ENCODE measurements around the gene PTPRD. TPM values are rescaled to one million over a fixed set of nuclear protein-coding genes. Genes with fewer than 3 reads are reported as not detected.

PTPRD gene
- total and polyA plus RNA-seq, 9 of the 15 experiments (the other 6 are each of a cell fraction or from before 2014, with no cell fraction given), result 0.11 TPM; not detected in 8

- H3K9me3 ChIP-seq (replicated peaks; ENCODE audit: control insufficient read depth, insufficient read depth, low read depth, low read length), result no peaks in the 10 kb centered on the region
- TF ChIP-seq MYC (IDR thresholded peaks at IDR 0.05; ENCODE audit: low read depth, low read length), result no peak
- TF ChIP-seq MYC (CRISPR knock-in tag; IDR thresholded peaks at IDR 0.05; ENCODE audit: borderline replicate concordance, low read depth), result no peak
- no peak for TF ChIP-seq CEBPG (CRISPR knock-in tag; IDR thresholded peaks at IDR 0.05)
- TF ChIP-seq CEBPG (tag; conservative IDR thresholded peaks at IDR 0.05 in 1 of 2, IDR thresholded peaks at IDR 0.05 in 1 of 2), result 0 out of 4 replicates have a peak, but pooled peaks of 1 of the 2 experiments have one; percentile 25
- DNase-seq (ENCODE audit: extremely low read depth in 1 of 4, low spot score in 3 of 4) (no peak), ATAC-seq (no peak), FAIRE-seq (no peak)
- 4% methylated on average over 3 of the region's 3 CpGs for WGBS (ENCODE audit: insufficient coverage, low coverage, missing lambda C conversion rate)
- H3K9me1 ChIP-seq (ENCODE audit: control insufficient read depth, insufficient read depth, low read length), result no peaks in the 10 kb centered on the region
- H3K4me3 ChIP-seq, result no peak overlapping the region
- H3K4me2 ChIP-seq (ENCODE audit: insufficient read depth, low read length), result no peak overlapping the region
- ChIA-PET CTCF (ENCODE audit: low intra/inter-chr PET ratio) (no interaction called here), POLR2A (no interaction called here)
- no peaks in the 10 kb centered on the region for H3K36me3 ChIP-seq (ENCODE audit: control insufficient read depth, insufficient read depth, low read length)
- no peaks in the 10 kb centered on the region for H4K20me1 ChIP-seq (replicated peaks; ENCODE audit: control insufficient read depth, insufficient read depth, low read length)
- H3K27ac ChIP-seq (ENCODE audit: extremely low read depth, low read depth, low read length), result no peak overlapping the region
- in situ Hi-C loops (cut with MboI), result no loop called here
- intact Hi-C loops (cut with micrococcal nuclease), result no loop called here
- BruUV-seq (replicated peaks), result no TSS peak
- no peaks in the 10 kb centered on the region for H3K27me3 ChIP-seq (ENCODE audit: control insufficient read depth in 2 of 2, insufficient read depth in 2 of 2, low read length in 2 of 2)
- no peaks in the 10 kb centered on the region for H3K4me1 ChIP-seq (replicated peaks in 1 of 2; ENCODE audit: control insufficient read depth in 2 of 2, insufficient read depth in 2 of 2, low read length in 2 of 2)
- H2AFZ ChIP-seq (ENCODE audit: low read depth, low read length), result no peak overlapping the region
- H3K9ac ChIP-seq (ENCODE audit: insufficient read depth in 1 of 2, low read depth in 2 of 2, low read length in 2 of 2), result no peak overlapping the region
- no peaks in the 10 kb centered on the region for H3K79me2 ChIP-seq (ENCODE audit: control insufficient read depth, insufficient read depth, low read length)
Measured at GRCh38 chr9:10512144-10512543, 100.7 kb downstream of the PTPRD start.

DNA sequence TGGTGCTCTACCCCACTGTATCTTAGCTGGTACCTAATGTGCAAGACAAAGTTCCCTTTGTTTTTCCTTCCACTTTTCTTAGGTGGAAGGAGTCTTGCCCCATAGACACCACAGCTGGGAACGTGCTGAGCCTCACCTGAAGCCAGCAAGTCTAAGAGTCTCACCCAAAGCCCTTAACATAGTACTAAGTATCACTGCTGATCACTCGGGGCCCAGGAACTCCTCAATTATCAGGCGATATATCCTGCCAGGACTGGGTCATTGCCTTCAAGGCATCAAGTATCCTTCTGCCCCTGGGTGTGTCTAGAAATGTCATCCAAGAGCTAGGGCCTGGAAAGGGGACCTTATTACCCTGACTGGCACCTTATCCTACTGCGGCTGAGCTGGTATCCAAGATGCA lies 123.9 kb downstream of the PTPRD start:
- Histone ChIP-seq H3K4me1 (replicated peaks in 1 of 2; ENCODE audit: control insufficient read depth in 2 of 2, insufficient read depth in 2 of 2, low read length in 2 of 2) (no peaks in the 10 kb centered on the region), H3K79me2 (ENCODE audit: control insufficient read depth, insufficient read depth, low read length) (no peaks in the 10 kb centered on the region), H3K27me3 (ENCODE audit: control insufficient read depth in 2 of 2, insufficient read depth in 2 of 2, low read length in 2 of 2) (no peaks in the 10 kb centered on the region), H3K9me1 (ENCODE audit: control insufficient read depth, insufficient read depth, low read length) (no peaks in the 10 kb centered on the region), H3K4me2 (ENCODE audit: insufficient read depth, low read length) (no peak overlapping the region), H3K36me3 (ENCODE audit: control insufficient read depth, insufficient read depth, low read length) (no peaks in the 10 kb centered on the region), H3K4me3 (no peak overlapping the region), H3K9ac (ENCODE audit: insufficient read depth in 1 of 2, low read depth in 2 of 2, low read length in 2 of 2) (no peak overlapping the region), H3K27ac (ENCODE audit: extremely low read depth, low read depth, low read length) (no peak overlapping the region), H4K20me1 (replicated peaks; ENCODE audit: control insufficient read depth, insufficient read depth, low read length) (no peaks in the 10 kb centered on the region), H2AFZ (ENCODE audit: low read depth, low read length) (no peak overlapping the region), H3K9me3 (replicated peaks; ENCODE audit: control insufficient read depth, insufficient read depth, low read depth, low read length) (no peaks in the 10 kb centered on the region)
- ChIA-PET POLR2A (no interaction called here), CTCF (ENCODE audit: low intra/inter-chr PET ratio) (no interaction called here)
- no TSS peak for BruUV-seq (replicated peaks)
- DNase-seq (ENCODE audit: extremely low read depth in 1 of 4, low spot score in 3 of 4), result no peak
- in situ Hi-C loops (cut with MboI) (no loop called here), intact Hi-C loops (cut with micrococcal nuclease) (no loop called here)
- ATAC-seq, result no peak
- 0% methylated on average over 4 of the region's 4 CpGs for WGBS (ENCODE audit: insufficient coverage, low coverage, missing lambda C conversion rate)
- FAIRE-seq, result no peak
- TF ChIP-seq, protein P1, sequence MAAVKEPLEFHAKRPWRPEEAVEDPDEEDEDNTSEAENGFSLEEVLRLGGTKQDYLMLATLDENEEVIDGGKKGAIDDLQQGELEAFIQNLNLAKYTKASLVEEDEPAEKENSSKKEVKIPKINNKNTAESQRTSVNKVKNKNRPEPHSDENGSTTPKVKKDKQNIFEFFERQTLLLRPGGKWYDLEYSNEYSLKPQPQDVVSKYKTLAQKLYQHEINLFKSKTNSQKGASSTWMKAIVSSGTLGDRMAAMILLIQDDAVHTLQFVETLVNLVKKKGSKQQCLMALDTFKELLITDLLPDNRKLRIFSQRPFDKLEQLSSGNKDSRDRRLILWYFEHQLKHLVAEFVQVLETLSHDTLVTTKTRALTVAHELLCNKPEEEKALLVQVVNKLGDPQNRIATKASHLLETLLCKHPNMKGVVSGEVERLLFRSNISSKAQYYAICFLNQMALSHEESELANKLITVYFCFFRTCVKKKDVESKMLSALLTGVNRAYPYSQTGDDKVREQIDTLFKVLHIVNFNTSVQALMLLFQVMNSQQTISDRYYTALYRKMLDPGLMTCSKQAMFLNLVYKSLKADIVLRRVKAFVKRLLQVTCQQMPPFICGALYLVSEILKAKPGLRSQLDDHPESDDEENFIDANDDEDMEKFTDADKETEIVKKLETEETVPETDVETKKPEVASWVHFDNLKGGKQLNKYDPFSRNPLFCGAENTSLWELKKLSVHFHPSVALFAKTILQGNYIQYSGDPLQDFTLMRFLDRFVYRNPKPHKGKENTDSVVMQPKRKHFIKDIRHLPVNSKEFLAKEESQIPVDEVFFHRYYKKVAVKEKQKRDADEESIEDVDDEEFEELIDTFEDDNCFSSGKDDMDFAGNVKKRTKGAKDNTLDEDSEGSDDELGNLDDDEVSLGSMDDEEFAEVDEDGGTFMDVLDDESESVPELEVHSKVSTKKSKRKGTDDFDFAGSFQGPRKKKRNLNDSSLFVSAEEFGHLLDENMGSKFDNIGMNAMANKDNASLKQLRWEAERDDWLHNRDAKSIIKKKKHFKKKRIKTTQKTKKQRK (IDR thresholded peaks at IDR 0.05; ENCODE audit: borderline replicate concordance, low read depth, low read length), result no peak
- no peak for TF ChIP-seq NFE2 (IDR thresholded peaks at IDR 0.05; ENCODE audit: low read depth)
- TF ChIP-seq, protein P2, sequence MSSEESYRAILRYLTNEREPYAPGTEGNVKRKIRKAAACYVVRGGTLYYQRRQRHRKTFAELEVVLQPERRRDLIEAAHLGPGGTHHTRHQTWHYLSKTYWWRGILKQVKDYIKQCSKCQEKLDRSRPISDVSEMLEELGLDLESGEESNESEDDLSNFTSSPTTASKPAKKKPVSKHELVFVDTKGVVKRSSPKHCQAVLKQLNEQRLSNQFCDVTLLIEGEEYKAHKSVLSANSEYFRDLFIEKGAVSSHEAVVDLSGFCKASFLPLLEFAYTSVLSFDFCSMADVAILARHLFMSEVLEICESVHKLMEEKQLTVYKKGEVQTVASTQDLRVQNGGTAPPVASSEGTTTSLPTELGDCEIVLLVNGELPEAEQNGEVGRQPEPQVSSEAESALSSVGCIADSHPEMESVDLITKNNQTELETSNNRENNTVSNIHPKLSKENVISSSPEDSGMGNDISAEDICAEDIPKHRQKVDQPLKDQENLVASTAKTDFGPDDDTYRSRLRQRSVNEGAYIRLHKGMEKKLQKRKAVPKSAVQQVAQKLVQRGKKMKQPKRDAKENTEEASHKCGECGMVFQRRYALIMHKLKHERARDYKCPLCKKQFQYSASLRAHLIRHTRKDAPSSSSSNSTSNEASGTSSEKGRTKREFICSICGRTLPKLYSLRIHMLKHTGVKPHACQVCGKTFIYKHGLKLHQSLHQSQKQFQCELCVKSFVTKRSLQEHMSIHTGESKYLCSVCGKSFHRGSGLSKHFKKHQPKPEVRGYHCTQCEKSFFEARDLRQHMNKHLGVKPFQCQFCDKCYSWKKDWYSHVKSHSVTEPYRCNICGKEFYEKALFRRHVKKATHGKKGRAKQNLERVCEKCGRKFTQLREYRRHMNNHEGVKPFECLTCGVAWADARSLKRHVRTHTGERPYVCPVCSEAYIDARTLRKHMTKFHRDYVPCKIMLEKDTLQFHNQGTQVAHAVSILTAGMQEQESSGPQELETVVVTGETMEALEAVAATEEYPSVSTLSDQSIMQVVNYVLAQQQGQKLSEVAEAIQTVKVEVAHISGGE (CRISPR knock-in tag; IDR thresholded peaks at IDR 0.05), result no peak
- TF ChIP-seq POLR2AphosphoS5 (IDR thresholded peaks at IDR 0.05; ENCODE audit: control insufficient read depth, insufficient read depth, low read depth, low read length), result no peak
- TF ChIP-seq HNRNPLL (IDR thresholded peaks at IDR 0.05; ENCODE audit: low read depth, low read length, poor library complexity, severe bottlenecking), result no peak
